Stomach smooth muscle (tissue), 2 donors: ENCODE data around the gene NFYC.
"Not testable (repeated sequence)": the region's sequence is repeated elsewhere in the genome, so short reads cannot be mapped to it uniquely, and the experiment has no call there.

Experiments
- H3K27ac ChIP-seq: one replicate; pipeline ENCODE4 v1.7.0; 2013; ENCODE audit warnings: mild to moderate bottlenecking, low read length, inconsistent platforms
- H3K27me3 ChIP-seq, 2 donors: one replicate each; pipeline ENCODE4 v1.7.0; 2013; ENCODE audit warnings: low read length in 2 of 2; ENCODE audit not compliant: insufficient read depth in 2 of 2, control insufficient read depth in 1 of 2
- H3K36me3 ChIP-seq, 2 donors: one replicate each; pipeline ENCODE4 v1.7.0; 2013; ENCODE audit warnings: low read length in 2 of 2; ENCODE audit not compliant: control insufficient read depth in 2 of 2, insufficient read depth in 2 of 2
- H3K4me1 ChIP-seq: one replicate; pipeline ENCODE4 v1.7.0; 2013; ENCODE audit warnings: low read length; ENCODE audit not compliant: control insufficient read depth, insufficient read depth
- H3K4me3 ChIP-seq, 2 donors: one replicate each; pipeline ENCODE4 v1.7.0; 2013; ENCODE audit warnings: low read length in 2 of 2
- H3K9ac ChIP-seq, 2 donors: one replicate each; pipeline ENCODE4 v1.7.0; 2013; ENCODE audit warnings: low read length in 2 of 2, mild to moderate bottlenecking in 1 of 2
- H3K9me3 ChIP-seq, 2 donors: one replicate each; pipeline ENCODE4 v1.7.0; 2013; ENCODE audit warnings: low read length in 2 of 2; ENCODE audit not compliant: control insufficient read depth in 2 of 2
- donor health status: healthy.
- donor health status: Pancreatic carcinoma.

The NFYC gene

DNA sequence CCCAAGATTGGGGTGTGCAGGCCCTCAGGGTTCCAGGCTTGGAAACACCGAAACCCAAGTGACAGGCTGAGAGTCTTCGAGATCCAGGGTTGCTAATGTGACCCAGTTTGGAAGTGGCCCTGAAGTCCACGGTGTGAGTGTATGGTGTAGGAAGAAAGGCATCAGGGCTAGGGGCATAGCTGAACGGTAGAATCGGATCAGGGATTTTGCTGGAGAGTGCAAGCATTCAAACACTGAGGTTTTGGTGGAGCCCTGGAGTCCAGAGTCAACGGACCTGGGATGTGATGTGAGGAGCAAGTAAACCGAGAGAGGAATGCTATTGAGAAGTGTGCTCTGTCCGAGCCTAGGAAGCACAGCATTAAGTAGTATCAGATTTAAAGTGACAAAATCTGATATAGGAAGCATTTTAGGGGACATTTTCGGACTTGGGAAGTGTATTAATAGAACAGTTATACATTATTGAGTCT, 958 bp downstream of the NFYC start:
- peaks cover 12% of the 10 kb centered on the region for H3K4me1 ChIP-seq
- no peaks in the 10 kb centered on the region for H3K36me3 ChIP-seq
- H3K9me3 ChIP-seq = no peaks in the 10 kb centered on the region
- peak overlapping the region; percentile 93 to 94 for H3K9ac ChIP-seq
- peak overlapping the region; percentile 99 for H3K27ac ChIP-seq
- H3K27me3 ChIP-seq = no peaks in the 10 kb centered on the region
- H3K4me3 ChIP-seq = peak overlapping the region; percentile 86 to 92

DNA sequence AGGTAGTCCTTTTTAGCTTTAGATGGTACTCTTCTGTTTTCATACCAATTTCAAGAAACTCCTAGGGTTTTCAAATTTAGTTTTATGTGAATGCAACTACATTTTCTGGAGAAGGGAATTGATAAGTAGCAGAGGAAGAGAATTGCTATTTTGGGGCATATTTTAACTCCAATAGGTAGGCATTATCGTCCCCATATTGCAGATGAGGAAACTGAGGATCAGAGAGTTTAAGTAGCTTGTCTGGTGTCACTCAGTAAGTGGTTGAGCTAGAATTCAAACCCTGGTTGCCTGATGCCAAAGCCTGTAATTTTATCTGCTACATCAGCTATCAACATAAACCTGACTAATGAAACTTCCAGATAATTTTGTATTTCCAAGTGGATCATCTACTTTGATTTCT, 1.9 kb downstream of the NFYC start:
- no peak overlapping the region for H3K9ac ChIP-seq
- H3K4me3 ChIP-seq = no peak overlapping the region
- no peak overlapping the region for H3K27ac ChIP-seq
- H3K36me3 ChIP-seq = no peaks in the 10 kb centered on the region
- peaks cover 12% of the 10 kb centered on the region for H3K4me1 ChIP-seq
- no peaks in the 10 kb centered on the region for H3K27me3 ChIP-seq
- H3K9me3 ChIP-seq = no peaks in the 10 kb centered on the region

GRCh38 chr1:40694353-40694874, 2.9 kb downstream of the NFYC start:
- Histone ChIP-seq H3K27ac (no peak overlapping the region), H3K27me3 (no peaks in the 10 kb centered on the region), H3K36me3 (no peaks in the 10 kb centered on the region), H3K4me3 (no peak overlapping the region), H3K9ac (no peak overlapping the region), H3K9me3 (no peaks in the 10 kb centered on the region), H3K4me1 (peaks cover 12% of the 10 kb centered on the region)

- Histone ChIP-seq H3K9ac (no peak overlapping the region), H3K27me3 (no peaks in the 10 kb centered on the region), H3K4me3 (no peak overlapping the region), H3K36me3 (no peaks in the 10 kb centered on the region), H3K9me3 (no peaks in the 10 kb centered on the region), H3K4me1 (peaks cover 12% of the 10 kb centered on the region), H3K27ac (no peak overlapping the region)
Measured at GRCh38 chr1:40696294-40696693, 4.8 kb downstream of the NFYC start.

GRCh38 chr1:40697436-40697835, 5.9 kb downstream of the NFYC start:
- no peaks in the 10 kb centered on the region for H3K36me3 ChIP-seq
- H3K9ac ChIP-seq = no peak overlapping the region
- H3K9me3 ChIP-seq = no peaks in the 10 kb centered on the region
- H3K4me3 ChIP-seq = no peak overlapping the region
- H3K4me1 ChIP-seq = peaks cover 8% of the 10 kb centered on the region
- H3K27ac ChIP-seq = no peak overlapping the region
- H3K27me3 ChIP-seq = no peaks in the 10 kb centered on the region

DNA sequence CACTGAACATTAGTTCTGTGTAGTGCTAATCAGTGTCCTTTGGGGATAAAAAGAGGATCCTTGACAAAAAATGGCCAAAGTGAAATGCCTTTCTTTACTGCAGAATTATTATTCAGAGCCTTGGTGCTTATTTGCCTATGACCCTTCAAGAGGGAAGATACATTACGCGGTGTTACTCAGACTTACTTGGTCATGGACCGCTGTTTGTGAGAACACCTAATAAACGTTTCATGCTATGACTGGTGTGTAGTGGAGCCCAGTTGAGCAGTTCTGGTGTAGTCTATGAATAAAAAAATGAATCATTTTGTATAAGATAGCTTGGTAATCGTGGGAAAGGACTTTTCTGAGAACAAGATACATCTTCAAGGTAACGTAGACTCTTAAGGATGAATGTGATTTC, 8.3 kb downstream of the NFYC start:
- Histone ChIP-seq H3K4me1 (peaks cover 3% of the 10 kb centered on the region), H3K36me3 (no peaks in the 10 kb centered on the region), H3K4me3 (no peak overlapping the region), H3K27ac (no peak overlapping the region), H3K9me3 (no peaks in the 10 kb centered on the region), H3K9ac (no peak overlapping the region), H3K27me3 (no peaks in the 10 kb centered on the region)

GRCh38 chr1:40701684-40702083, 10.2 kb downstream of the NFYC start:
- no peak overlapping the region for H3K4me3 ChIP-seq
- no peak overlapping the region for H3K27ac ChIP-seq
- no peak overlapping the region for H3K9ac ChIP-seq
- no peaks in the 10 kb centered on the region for H3K9me3 ChIP-seq
- no peaks in the 10 kb centered on the region for H3K27me3 ChIP-seq
- no peaks in the 10 kb centered on the region for H3K36me3 ChIP-seq
- no peaks in the 10 kb centered on the region for H3K4me1 ChIP-seq

- H3K4me3 ChIP-seq, H3K4me1 ChIP-seq, H3K36me3 ChIP-seq, H3K9ac ChIP-seq, H3K27me3 ChIP-seq, H3K9me3 ChIP-seq, H3K27ac ChIP-seq: not testable (repeated sequence)
Measured at GRCh38 chr1:40702810-40703209, 11.3 kb downstream of the NFYC start.

DNA sequence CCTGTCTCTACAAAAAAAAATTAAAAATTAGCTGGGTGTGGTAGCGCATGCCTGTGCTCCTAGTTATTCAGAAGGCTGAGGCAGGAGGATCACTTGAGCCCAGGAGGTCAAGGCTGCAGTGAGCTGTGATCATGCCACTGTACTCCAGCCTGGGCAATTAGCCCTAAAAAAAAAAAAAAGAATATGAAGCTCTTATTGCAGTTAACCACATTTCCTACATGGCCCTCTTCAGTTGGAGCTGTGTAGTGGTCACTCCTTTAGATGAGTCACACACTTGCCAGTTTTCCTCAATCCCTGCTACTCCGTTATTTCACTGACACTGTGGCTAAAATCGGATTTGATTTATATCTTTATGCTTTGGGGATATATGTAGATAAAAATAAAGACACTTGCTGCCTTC, 11.8 kb downstream of the NFYC start:
- Histone ChIP-seq H3K9me3 (no peaks in the 10 kb centered on the region), H3K4me3 (no peak overlapping the region), H3K36me3 (no peaks in the 10 kb centered on the region), H3K27ac (no peak overlapping the region), H3K4me1 (no peaks in the 10 kb centered on the region), H3K27me3 (no peaks in the 10 kb centered on the region), H3K9ac (no peak overlapping the region)

DNA sequence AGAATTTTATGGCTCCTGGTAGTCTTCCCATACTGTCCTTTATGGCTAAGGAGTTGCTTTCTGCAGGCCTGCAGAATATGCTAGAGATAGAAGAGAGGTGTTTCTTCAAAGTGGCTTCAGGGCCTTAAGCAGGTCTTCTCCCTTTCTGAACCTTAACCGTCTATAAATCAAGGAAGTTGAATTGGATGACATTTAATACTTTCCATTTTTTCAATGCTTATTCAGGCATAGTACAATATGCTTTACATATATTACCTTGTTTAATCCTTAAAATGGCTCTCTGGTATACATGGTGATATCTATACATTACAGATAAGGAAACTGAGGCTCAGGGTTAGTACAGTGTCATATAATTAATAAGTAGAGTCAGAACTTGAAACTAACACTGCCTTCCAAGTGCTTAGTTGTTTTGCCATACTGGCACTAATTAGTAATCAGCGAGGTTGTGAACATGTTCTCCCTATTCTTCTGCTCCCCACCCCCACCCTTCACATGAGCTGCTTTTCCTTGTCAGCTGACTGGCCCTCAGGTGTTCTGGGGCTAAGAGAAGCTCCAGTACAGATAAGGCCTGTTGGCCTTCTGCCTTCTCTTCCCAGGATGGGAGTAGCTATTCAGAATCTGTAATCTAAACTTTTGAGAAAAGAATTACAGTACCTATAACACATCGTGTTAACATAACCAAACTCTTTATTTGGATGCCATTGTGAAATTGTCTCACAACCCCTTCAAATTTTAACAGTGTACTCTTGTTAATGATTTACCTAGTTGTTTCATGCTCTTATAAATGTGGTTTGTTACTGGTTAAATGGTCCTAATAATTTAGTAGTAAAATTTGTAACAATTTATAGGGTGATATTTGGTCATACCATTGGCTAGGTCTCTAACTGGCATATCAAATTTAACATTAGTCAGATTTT, 13.6 kb downstream of the NFYC start:
- H3K27ac ChIP-seq = no peak overlapping the region
- no peaks in the 10 kb centered on the region for H3K4me1 ChIP-seq
- H3K27me3 ChIP-seq = no peaks in the 10 kb centered on the region
- no peaks in the 10 kb centered on the region for H3K9me3 ChIP-seq
- H3K9ac ChIP-seq = no peak overlapping the region
- no peak overlapping the region for H3K4me3 ChIP-seq
- no peaks in the 10 kb centered on the region for H3K36me3 ChIP-seq

GRCh38 chr1:40706626-40707025, 15.1 kb downstream of the NFYC start:
- peaks cover 8% of the 10 kb centered on the region for H3K4me1 ChIP-seq
- H3K9me3 ChIP-seq = no peaks in the 10 kb centered on the region
- no peak overlapping the region for H3K9ac ChIP-seq
- H3K27ac ChIP-seq = no peak overlapping the region
- no peaks in the 10 kb centered on the region for H3K36me3 ChIP-seq
- no peak overlapping the region for H3K4me3 ChIP-seq
- H3K27me3 ChIP-seq = no peaks in the 10 kb centered on the region
